Fibroblast of lung (primary cell): Measurements from ENCODE around the gene RAC3. TPM values are rescaled to one million over a fixed set of nuclear protein-coding genes. Genes with fewer than 3 reads are reported as not detected.

Experiments
- DNase-seq, 2 donors: peaks; one replicate each; pipeline versions ENCODE4 v3.0.0 to v3.0.0-alpha.2; 2010; ENCODE audit warnings: low read depth in 2 of 2
- H2AFZ ChIP-seq: 2 replicates; pipeline ENCODE4 v1.5.1; 2012; ENCODE audit warnings: low read length, control low read depth, inconsistent platforms
- H3K27ac ChIP-seq: 2 replicates; pipeline ENCODE4 v1.5.1; 2011; ENCODE audit warnings: low read length, control low read depth; ENCODE audit not compliant: insufficient read depth
- H3K27me3 ChIP-seq: 2 replicates; pipeline ENCODE4 v1.5.1; 2011; ENCODE audit warnings: mild to moderate bottlenecking, low read length; ENCODE audit not compliant: control insufficient read depth, insufficient read depth
- H3K36me3 ChIP-seq: 2 replicates; pipeline ENCODE4 v1.5.1; 2011; ENCODE audit warnings: low read length; ENCODE audit not compliant: control insufficient read depth, insufficient read depth
- H3K4me1 ChIP-seq: 2 replicates; pipeline ENCODE4 v1.5.1; 2011; ENCODE audit warnings: low read length; ENCODE audit not compliant: control insufficient read depth, insufficient read depth; ENCODE audit errors: extremely low read depth
- H3K4me2 ChIP-seq: 2 replicates; pipeline ENCODE4 v1.5.1; 2011; ENCODE audit warnings: low read length, control low read depth; ENCODE audit not compliant: insufficient read depth; ENCODE audit errors: extremely low read depth
- H3K4me3 ChIP-seq, 4 experiments: fragments of 200-600 bp in 1 of 4; sonication (generic) in 1 of 4; replicated peaks in 1 of 4; 2 replicates each; pipeline ENCODE4 v1.5.1; 2011 to 2016; ENCODE audit warnings: low read length in 4 of 4, low read depth in 3 of 4, mild to moderate bottlenecking in 3 of 4, control low read depth in 2 of 4, inconsistent platforms in 1 of 4, mixed read lengths in 1 of 4; ENCODE audit not compliant: insufficient read depth in 1 of 4; ENCODE audit errors: control extremely low read depth in 1 of 4
- H3K79me2 ChIP-seq: 2 replicates; pipeline ENCODE4 v1.5.1; 2012; ENCODE audit warnings: mild to moderate bottlenecking, low read length, inconsistent platforms; ENCODE audit not compliant: control insufficient read depth, insufficient read depth
- H3K9ac ChIP-seq: 2 replicates; pipeline ENCODE4 v1.5.1; 2011; ENCODE audit warnings: mild to moderate bottlenecking, low read length, control low read depth; ENCODE audit not compliant: insufficient read depth
- H3K9me3 ChIP-seq: 2 replicates; pipeline ENCODE4 v1.5.1; 2012; ENCODE audit warnings: low read depth, low read length; ENCODE audit not compliant: control insufficient read depth, insufficient read depth
- H4K20me1 ChIP-seq: 2 replicates; pipeline ENCODE4 v1.5.1; 2011; ENCODE audit warnings: low read length; ENCODE audit not compliant: control insufficient read depth, insufficient read depth; ENCODE audit errors: extremely low read depth
- CTCF ChIP-seq, 2 donors: IDR thresholded peaks in 1 of 2; conservative IDR thresholded peaks in 1 of 2; 1 replicate in 1 of 2; 2 replicates in 1 of 2; pipeline ENCODE4 v1.5.1; 2011 to 2012; ENCODE audit warnings: low read length in 2 of 2, control low read depth in 1 of 2, inconsistent platforms in 1 of 2, low read depth in 1 of 2, mild to moderate bottlenecking in 1 of 2
- EZH2 ChIP-seq: IDR thresholded peaks from 2 replicates; pipeline ENCODE4 v1.5.1; 2012; ENCODE audit warnings: low read length, control low read depth, mild to moderate bottlenecking; ENCODE audit errors: missing control alignments
- polyA plus RNA-seq, 2 donors: library from polyadenylated mRNA; depleted of rRNA in 1 of 2; stranded (reverse) in 1 of 2; unstranded in 1 of 2; fragments of >200 nt; gene quantifications; 2 replicates each; pipeline ENCODE4 v1.2.1, GENCODE V29; 2011 to 2012; ENCODE audit warnings: missing spikeins in 1 of 2
- total RNA-seq: library from RNA; depleted of rRNA; stranded (reverse); fragments of >200 nt; gene quantifications from 2 replicates; pipeline ENCODE4 v1.2.1, GENCODE V29; 2014

RAC3 gene
- total and polyA plus RNA-seq, 2 donors (not counting 1 experiment from before 2014, with no cell fraction given) = 4.3 to 6.6 TPM

- Histone ChIP-seq H3K36me3 (peaks cover 4% of the 10 kb centered on the region), H3K4me3 (no peak overlapping the region), H3K4me2 (no peak overlapping the region), H2AFZ (no peak overlapping the region), H4K20me1 (no peaks in the 10 kb centered on the region), H3K4me1 (peaks cover 13% of the 10 kb centered on the region), H3K27ac (no peak overlapping the region), H3K79me2 (peaks cover 7% of the 10 kb centered on the region), H3K9me3 (no peaks in the 10 kb centered on the region), H3K9ac (no peak overlapping the region), H3K27me3 (no peaks in the 10 kb centered on the region)
- peak; percentile 15 to 26 for DNase-seq
- TF ChIP-seq CTCF (conservative IDR thresholded peaks at IDR 0.05 in 1 of 2, IDR thresholded peaks at IDR 0.05 in 1 of 2; ENCODE audit: low read depth in 1 of 2, low read length in 2 of 2) (peak; percentile 54 to 72), EZH2 (no peak)
Observed at GRCh38 chr17:82019690-82020571, 11.5 kb upstream of the RAC3 start.

DNA sequence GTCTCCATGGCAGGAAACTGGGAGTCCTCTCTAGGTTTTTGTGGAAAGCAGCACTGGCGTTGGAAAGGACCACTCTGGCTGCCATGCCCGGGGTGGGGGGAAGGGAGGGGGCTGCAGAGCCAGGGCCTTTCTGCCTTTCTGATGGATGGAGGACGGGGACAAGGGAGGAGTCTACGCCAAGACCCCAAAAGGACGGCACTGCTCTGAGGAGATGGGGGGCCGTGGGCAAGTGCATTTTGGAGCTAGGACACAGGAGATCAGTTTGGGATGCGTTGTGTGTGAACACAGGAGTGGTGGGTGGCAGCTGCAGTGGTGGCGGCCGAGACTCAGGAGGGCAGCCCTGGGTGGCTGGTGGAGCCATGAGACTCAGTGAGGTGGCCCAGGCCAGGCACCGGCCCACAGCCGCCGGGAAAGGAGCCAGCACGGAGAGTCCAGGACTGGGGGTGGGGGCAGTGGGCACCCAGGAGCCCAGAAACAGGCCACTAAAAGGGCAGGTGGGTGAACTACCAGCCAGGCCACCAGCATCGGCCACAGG lies 10.8 kb upstream of the RAC3 start:
- Histone ChIP-seq H3K4me2 (peak overlapping the region; percentile 25), H2AFZ (no peak overlapping the region), H3K27me3 (no peaks in the 10 kb centered on the region), H3K4me1 (peaks cover 13% of the 10 kb centered on the region), H3K9me3 (no peaks in the 10 kb centered on the region), H3K36me3 (peaks cover 4% of the 10 kb centered on the region), H3K4me3 (no peak overlapping the region), H3K27ac (no peak overlapping the region), H3K79me2 (peaks cover 7% of the 10 kb centered on the region), H4K20me1 (no peaks in the 10 kb centered on the region), H3K9ac (no peak overlapping the region)
- TF ChIP-seq EZH2 = no peak
- no peak for TF ChIP-seq CTCF (conservative IDR thresholded peaks at IDR 0.05 in 1 of 2, IDR thresholded peaks at IDR 0.05 in 1 of 2; ENCODE audit: low read depth in 1 of 2, low read length in 2 of 2)
- DNase-seq = no peak

DNA sequence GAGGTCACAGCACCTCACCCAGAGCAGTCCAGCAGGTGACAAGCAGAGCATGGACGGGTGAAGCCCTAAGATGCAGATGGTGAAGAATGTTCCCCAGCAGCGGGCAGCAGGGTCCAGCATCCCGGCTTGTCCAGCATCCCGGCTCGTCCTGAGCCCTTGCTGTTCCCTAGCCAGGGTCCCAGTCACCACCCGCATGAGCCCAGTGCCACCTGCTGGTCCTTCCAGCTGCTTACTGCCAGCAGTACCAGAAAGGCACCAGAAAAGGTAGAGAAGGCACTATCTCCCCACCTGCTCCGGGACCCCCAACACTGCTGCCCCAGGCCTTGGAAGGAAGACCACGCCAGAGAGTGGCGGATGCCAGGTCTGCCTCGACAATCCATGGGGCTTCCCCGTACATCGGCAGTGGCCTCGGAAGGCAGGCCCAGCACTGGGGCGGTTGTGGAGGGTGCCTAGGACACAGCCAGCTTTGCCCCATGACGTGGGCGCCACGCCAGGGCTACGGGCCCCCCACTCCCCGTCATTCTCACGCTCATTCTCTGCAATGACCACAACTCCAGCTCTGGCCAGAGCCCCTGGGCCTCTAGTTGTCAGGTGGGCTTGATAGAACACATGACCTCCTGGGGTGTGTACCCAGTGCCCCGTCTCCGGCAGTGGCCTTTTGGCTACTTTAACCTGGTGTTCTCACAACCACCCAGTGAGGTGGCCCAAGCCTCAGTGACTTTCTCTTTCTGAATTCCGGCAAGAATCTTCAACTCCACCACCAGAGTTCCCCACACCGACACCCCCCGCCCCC lies 10.2 kb upstream of the RAC3 start:
- Histone ChIP-seq H3K36me3 (peaks cover 4% of the 10 kb centered on the region), H3K27me3 (no peaks in the 10 kb centered on the region), H3K4me2 (peak overlapping the region; percentile 89), H3K9ac (peak overlapping the region; percentile 21), H3K4me3 (peak overlapping the region; percentile 62 to 94 (median 74)), H3K9me3 (no peaks in the 10 kb centered on the region), H3K79me2 (peaks cover 7% of the 10 kb centered on the region), H3K27ac (peak overlapping the region; percentile 68), H4K20me1 (no peaks in the 10 kb centered on the region), H2AFZ (no peak overlapping the region), H3K4me1 (peaks cover 13% of the 10 kb centered on the region)
- TF ChIP-seq EZH2 (no peak), CTCF (conservative IDR thresholded peaks at IDR 0.05 in 1 of 2, IDR thresholded peaks at IDR 0.05 in 1 of 2; ENCODE audit: low read depth in 1 of 2, low read length in 2 of 2) (peak; percentile 70 to 89)
- peak; percentile 63 to 84 for DNase-seq
